ENCODE measurements around the gene LBHD1. TPM values are rescaled to one million over a fixed set of nuclear protein-coding genes. Genes with fewer than 3 reads are reported as not detected.
"Not testable (repeated sequence)": the region's sequence is repeated elsewhere in the genome, so short reads cannot be mapped to it uniquely, and the experiment has no call there.

LBHD1 gene
- total RNA-seq, 1 experiment from 2014 or later, result 8.7 TPM

- POLR2A ChIA-PET, result interaction anchor here (0.7 to 2.0 kb wide), 7 partner anchors 11 to 42 kb away, joined by 3 to 8 read pairs (median 6); partner anchors contain the start of genes C11orf98, CSKMT, INTS5 and UBXN1
- TF ChIP-seq CTCF (IDR thresholded peaks at IDR 0.05; ENCODE audit: unreplicated experiment), result peak; percentile 80
- no peak overlapping the region for H3K4me3 Mint-ChIP-seq (ENCODE audit: unreplicated experiment)
- H3K9me3 Mint-ChIP-seq (ENCODE audit: unreplicated experiment), result no peaks in the 10 kb centered on the region
- peak; percentile 86 for DNase-seq (ENCODE audit: unreplicated experiment)
- peaks cover 63% of the 10 kb centered on the region for H3K36me3 Mint-ChIP-seq (ENCODE audit: insufficient read depth, unreplicated experiment)
- no peaks in the 10 kb centered on the region for H3K27me3 Mint-ChIP-seq (ENCODE audit: insufficient read depth, unreplicated experiment)
- H3K4me1 Mint-ChIP-seq (ENCODE audit: insufficient read depth, unreplicated experiment), result peaks cover 6% of the 10 kb centered on the region
- intact Hi-C loops (cut with micrococcal nuclease), result loop anchor here (1.0 to 2.0 kb wide), 3 partner anchors 14 to 299 kb away; partner anchors contain the start of genes EML3 and ROM1
- BruUV-seq (replicated peaks), result no TSS peak
- H3K27ac Mint-ChIP-seq (ENCODE audit: low read depth, unreplicated experiment), result no peak overlapping the region
- CTCF ChIA-PET, result interaction anchor here (0.5 to 7.6 kb wide), 18 partner anchors 9 to 604 kb away, joined by 3 to 72 read pairs (median 4); partner anchors contain the start of genes BSCL2, C11orf98 and GNG3
These were observed 22.5 kb upstream of the LBHD1 start for GRCh38 chr11:62694455-62695167.

GRCh38 chr11:62693624-62694023 lies 21.6 kb upstream of the LBHD1 start:
- H3K27ac Mint-ChIP-seq (ENCODE audit: low read depth, unreplicated experiment); H3K27me3 Mint-ChIP-seq (ENCODE audit: insufficient read depth, unreplicated experiment); H3K9me3 Mint-ChIP-seq (ENCODE audit: unreplicated experiment); H3K4me3 Mint-ChIP-seq (ENCODE audit: unreplicated experiment); BruUV-seq (replicated peaks); DNase-seq (ENCODE audit: unreplicated experiment): not testable (repeated sequence)
- intact Hi-C loops (cut with micrococcal nuclease), result loop anchor here (1.0 to 2.0 kb wide), 3 partner anchors 13 to 298 kb away; partner anchors contain the start of genes EML3 and ROM1
- POLR2A ChIA-PET, result interaction anchor here (0.7 to 2.6 kb wide), 7 partner anchors 12 to 147 kb away, joined by 3 to 7 read pairs (median 4); partner anchors contain the start of genes C11orf98, CSKMT, INTS5 and UQCC3
- H3K36me3 Mint-ChIP-seq (ENCODE audit: insufficient read depth, unreplicated experiment), result peaks cover 69% of the 10 kb centered on the region
- H3K4me1 Mint-ChIP-seq (ENCODE audit: insufficient read depth, unreplicated experiment), result peaks cover 15% of the 10 kb centered on the region
- CTCF ChIA-PET, result interaction anchor here (0.6 to 7.6 kb wide), 17 partner anchors 9 to 316 kb away, joined by 3 to 72 read pairs (median 4); partner anchors contain the start of genes BSCL2 and GNG3

DNA sequence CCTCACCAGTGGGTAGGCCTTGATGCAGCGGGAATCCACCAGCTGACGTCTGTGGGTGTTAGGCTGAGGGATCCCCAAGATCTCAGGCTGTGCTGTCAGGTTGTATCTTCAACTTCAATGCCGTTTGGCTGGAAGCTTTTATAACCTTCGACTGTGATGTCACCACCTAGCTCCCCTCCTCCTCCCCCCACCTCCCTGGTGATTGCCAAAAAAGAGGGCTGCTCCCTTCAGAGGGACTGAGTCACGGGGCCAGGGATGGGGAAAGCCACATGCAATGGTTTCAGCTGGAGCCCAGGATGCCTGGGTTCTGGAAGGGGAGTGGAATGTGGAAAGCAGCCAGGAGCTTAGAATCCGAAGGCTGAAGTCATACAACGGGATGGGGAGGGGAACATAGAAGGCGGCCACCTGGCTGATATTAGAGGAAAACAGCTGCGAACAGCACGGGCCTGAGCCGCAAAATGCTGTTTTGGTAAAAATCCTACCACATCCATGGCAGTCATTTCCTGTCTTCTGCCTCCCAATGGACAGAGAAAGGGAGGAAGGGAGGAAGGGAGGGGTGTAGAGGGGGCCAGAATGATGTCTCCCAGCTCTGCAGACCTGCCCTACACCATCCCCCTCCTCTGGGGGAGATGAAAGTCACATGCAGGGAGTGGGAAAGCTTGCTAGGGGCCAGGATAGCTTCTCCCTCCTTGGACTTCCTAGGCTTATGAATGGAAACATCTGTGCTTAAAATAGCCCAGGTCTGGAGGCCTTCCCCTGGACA lies 17.5 kb upstream of the LBHD1 start, which contains the start of gene LRRN4CL:
Gene LRRN4CL, minus strand, starts transcription at position 110 of the 763 bp plus-strand sequence. CDS start 1,022 bp downstream, outside the sequence.
- H3K27me3 Mint-ChIP-seq (ENCODE audit: insufficient read depth, unreplicated experiment), result no peaks in the 10 kb centered on the region
- H3K9me3 Mint-ChIP-seq (ENCODE audit: unreplicated experiment), result no peaks in the 10 kb centered on the region
- BruUV-seq (replicated peaks), result no TSS peak
- H3K4me3 Mint-ChIP-seq (ENCODE audit: unreplicated experiment), result no peak within 1 kb of the TSS
- peaks cover 19% of the 10 kb centered on the region for H3K4me1 Mint-ChIP-seq (ENCODE audit: insufficient read depth, unreplicated experiment)
- H3K27ac Mint-ChIP-seq (ENCODE audit: low read depth, unreplicated experiment), result peak within 1 kb of the TSS; percentile 86
- intact Hi-C loops (cut with micrococcal nuclease), result no loop called here
- DNase-seq (ENCODE audit: unreplicated experiment), result peak; percentile 83
- CTCF ChIA-PET, result interaction anchor here (0.5 to 7.6 kb wide), 7 partner anchors 9 to 295 kb away, joined by 3 to 72 read pairs (median 3); no protein-coding TSS in a partner anchor
- POLR2A ChIA-PET, result interaction anchor here (0.6 to 2.3 kb wide), 14 partner anchors 9 to 152 kb away, joined by 3 to 15 read pairs (median 6); partner anchors contain the start of genes C11orf98, CSKMT, HNRNPUL2 and INTS5
- peaks cover 47% of the 10 kb centered on the region for H3K36me3 Mint-ChIP-seq (ENCODE audit: insufficient read depth, unreplicated experiment)
- TF ChIP-seq CTCF (IDR thresholded peaks at IDR 0.05; ENCODE audit: unreplicated experiment), result no peak

- Mint-ChIP-seq H3K4me1 (ENCODE audit: insufficient read depth, unreplicated experiment) (peaks cover 19% of the 10 kb centered on the region), H3K27me3 (ENCODE audit: insufficient read depth, unreplicated experiment) (no peaks in the 10 kb centered on the region), H3K9me3 (ENCODE audit: unreplicated experiment) (no peaks in the 10 kb centered on the region), H3K4me3 (ENCODE audit: unreplicated experiment) (no peak overlapping the region), H3K36me3 (ENCODE audit: insufficient read depth, unreplicated experiment) (peaks cover 45% of the 10 kb centered on the region), H3K27ac (ENCODE audit: low read depth, unreplicated experiment) (no peak overlapping the region)
- no peak for TF ChIP-seq CTCF (IDR thresholded peaks at IDR 0.05; ENCODE audit: unreplicated experiment)
- BruUV-seq (replicated peaks), result no TSS peak
- ChIA-PET POLR2A (interaction anchor here (0.6 to 2.3 kb wide), 8 partner anchors 9 to 710 kb away, joined by 3 to 12 read pairs (median 7); partner anchors contain the start of genes HNRNPUL2, INTS5, TAF6L and TTC9C), CTCF (interaction anchor here (0.5 to 2.7 kb wide), 2 partner anchors 294 to 802 kb away, joined by 3 to 10 read pairs; no protein-coding TSS in a partner anchor)
- DNase-seq (ENCODE audit: unreplicated experiment), result no peak
- intact Hi-C loops (cut with micrococcal nuclease), result no loop called here
These were observed 16.4 kb upstream of the LBHD1 start for GRCh38 chr11:62688491-62688890.
